HS-5 (cell line): Measurements from ENCODE around the gene MRPL23.

ENCODE experiments used
- DNase-seq: peaks from one replicate; pipeline ENCODE4 v3.0.0-alpha.2; 2012; ENCODE audit warnings: low read depth

MRPL23 gene

GRCh38 chr11:1959786-1960185, 12.7 kb downstream of the MRPL23 start:
- DNase-seq, result no peak

GRCh38 chr11:1963864-1964263, 16.7 kb downstream of the MRPL23 start:
- DNase-seq, result no peak

GRCh38 chr11:1964348-1964747, 17.2 kb downstream of the MRPL23 start:
- DNase-seq, result no peak

- DNase-seq, result no peak
Observed at GRCh38 chr11:1964955-1965354, 17.8 kb downstream of the MRPL23 start.

GRCh38 chr11:1966531-1966930, 19.4 kb downstream of the MRPL23 start:
- no peak for DNase-seq

DNA sequence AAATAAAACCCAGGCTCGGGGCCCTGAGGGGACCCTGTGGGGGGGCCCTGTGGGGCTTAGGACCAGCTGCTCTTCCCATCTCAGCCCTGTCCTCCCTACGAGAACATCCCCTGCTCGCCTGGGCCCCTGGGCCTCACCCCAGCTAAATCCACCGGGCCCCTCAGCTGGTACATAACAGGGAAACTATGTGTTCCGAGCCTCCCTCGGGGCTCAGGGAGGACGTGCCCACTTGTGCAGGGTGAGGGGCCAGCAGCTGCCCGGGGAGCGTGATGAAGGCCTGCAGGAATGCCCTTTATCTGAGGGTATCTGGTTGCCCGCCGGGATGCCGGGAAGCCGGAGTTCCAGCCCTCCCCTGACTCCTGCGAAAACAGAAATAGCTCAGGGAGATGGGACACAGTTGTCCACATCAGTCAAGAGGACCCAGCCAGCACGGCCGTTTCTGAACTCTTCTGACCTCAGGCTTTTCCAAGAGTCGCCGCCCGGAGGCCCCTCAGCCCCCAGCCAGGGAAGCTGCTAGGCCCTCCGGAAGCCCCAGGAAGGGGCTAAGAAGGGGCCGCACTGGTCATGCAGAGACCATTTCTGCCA, 20.6 kb downstream of the MRPL23 start:
- no peak for DNase-seq

DNA sequence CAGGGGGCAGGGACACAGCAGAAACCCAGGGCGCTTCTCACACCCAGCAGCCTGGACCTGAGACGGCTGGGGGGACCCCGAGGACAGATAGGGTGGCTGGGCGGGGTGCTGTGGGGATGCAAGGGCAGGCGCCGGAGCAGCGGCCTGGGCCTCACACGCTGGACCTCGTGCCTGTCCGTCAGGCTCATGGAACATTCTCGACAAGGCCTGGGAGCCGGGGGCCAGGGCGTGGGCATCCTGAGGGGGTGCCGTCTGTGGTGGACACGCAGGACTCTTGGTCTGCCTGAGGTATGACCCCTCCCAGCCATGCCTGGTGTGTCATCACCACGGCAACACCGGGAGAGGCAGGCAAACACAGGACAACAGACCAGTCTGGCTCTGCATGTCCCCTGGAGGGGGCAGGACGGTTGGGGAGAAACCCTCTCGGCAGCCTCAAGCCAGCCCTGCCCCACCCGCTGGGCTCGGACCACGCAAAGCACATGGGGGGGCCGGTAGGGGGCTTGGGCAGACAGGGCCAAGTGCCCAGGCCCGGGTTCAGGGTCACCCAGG, 21.4 kb downstream of the MRPL23 start:
- no peak for DNase-seq

DNA sequence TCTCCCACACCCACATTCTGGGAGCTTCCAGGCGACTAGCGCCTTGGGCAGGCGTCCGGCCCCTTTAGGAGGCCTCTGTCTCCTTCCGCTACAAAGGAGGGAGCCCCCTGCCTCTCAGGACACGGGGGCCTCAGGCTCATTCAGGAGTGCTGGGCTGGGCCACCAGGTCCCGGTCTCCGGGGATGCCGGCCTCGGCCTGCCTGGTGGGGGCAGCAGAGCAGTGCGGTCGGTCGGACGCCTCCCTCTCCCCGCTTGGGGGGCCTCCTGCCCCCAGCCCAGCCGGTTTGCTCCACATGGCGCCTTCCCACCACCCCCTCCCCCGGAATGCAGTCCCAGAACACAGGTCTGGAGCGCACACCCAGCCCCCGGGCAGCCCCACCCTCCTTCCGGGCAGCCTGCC, 21.9 kb downstream of the MRPL23 start:
- no peak for DNase-seq

DNA sequence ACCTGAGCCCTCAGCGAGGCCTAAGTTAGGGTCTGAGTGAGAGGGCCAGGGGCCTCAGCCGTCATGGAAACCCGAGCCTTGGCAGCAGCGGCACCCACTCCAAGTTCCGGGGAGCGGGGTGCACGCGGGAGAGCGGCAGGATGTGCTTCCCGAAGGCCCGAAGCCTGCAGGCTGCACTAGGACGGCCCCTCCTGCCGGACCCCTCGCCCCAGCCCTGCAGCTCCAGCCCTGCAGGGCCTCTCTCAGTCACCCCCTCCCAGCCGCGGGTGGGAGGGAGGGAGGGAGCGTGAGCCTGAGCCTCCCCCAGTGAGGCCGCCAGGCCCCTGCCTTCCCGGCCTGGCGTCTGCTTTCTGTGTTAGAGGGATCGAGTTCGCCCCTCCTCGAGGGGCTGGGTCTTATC, 22.6 kb downstream of the MRPL23 start:
- DNase-seq, result no peak

GRCh38 chr11:1970956-1971355, 23.8 kb downstream of the MRPL23 start:
- DNase-seq, result no peak

DNA sequence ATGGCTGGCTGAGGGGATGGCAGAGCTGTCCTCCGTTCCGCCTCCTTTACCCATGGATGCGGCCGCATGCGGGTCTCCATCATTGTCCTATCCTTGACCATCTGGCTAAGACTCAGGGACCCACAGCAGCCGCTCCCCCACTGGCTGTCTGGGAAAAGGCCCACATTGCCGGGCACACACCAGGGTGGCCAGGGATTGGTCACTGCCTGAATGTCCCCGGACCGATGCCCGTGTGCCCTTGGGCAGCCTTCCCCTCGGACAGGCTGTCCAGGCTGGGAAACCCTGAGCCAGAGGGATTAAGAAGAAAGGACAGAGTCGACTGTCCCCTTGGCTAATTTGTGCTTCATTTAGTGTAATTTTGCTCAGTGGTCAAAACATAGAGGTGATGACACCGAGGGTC, 28.1 kb downstream of the MRPL23 start:
- no peak for DNase-seq

- no peak for DNase-seq
Observed at GRCh38 chr11:1978720-1979473, 31.8 kb downstream of the MRPL23 start.

DNA sequence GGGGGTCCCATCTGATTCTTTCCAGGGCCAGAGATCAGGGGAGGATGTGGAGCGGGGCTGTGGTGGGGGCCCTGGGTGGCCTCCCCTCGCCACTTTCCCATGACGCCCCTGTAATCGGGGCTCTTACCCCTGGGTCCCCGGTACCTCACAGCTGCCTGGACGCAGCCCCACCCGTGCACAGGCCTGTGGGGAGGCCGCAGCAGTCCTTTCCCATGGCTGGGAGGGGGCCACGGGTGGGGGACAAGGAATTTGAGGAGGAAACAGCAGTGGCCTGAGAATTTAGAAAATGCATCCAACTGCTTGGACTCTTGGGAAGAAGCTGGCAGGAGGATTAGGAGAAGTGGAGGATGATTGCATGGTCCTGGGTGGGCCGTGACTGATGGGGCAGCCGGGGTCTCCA, 32.5 kb downstream of the MRPL23 start:
- DNase-seq, result no peak

DNA sequence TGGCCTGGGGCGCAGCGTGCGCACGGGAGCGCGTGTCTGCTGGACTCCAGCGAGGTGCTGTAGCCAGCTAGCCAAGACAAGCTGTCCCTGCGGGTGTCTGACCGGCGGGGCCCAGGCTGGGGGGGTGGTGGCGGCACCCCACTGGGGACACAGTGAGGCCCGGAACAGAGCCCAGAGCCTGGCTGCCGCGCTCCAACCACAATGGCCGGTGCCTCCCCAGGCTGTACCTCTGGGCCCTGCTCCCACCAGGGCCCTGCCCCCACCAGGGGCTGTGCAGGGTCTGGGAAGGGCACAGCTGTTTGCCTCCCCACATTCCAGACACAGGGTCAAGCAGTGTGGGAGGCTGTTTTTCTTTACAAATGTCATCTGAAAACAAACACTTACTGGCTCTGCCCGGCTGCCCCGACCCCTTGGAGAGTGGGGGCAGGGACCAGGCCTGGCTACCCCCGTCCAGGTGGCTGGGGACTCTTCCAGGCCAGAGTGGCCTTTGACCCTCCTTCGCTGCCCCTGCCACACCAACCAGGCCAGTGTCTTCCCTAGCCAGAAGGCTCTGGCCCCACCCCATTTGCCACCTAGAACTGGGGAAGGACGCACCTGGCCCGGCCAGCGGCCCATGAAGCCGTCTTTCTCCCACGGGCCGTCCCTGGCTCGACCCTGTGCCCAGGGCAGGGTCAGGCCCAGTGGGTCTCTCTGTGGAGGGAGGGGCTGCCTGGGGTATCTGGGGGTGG, 35.9 kb downstream of the MRPL23 start:
- no peak for DNase-seq

- DNase-seq, result no peak
Observed at GRCh38 chr11:1983601-1983961, 36.4 kb downstream of the MRPL23 start.

DNA sequence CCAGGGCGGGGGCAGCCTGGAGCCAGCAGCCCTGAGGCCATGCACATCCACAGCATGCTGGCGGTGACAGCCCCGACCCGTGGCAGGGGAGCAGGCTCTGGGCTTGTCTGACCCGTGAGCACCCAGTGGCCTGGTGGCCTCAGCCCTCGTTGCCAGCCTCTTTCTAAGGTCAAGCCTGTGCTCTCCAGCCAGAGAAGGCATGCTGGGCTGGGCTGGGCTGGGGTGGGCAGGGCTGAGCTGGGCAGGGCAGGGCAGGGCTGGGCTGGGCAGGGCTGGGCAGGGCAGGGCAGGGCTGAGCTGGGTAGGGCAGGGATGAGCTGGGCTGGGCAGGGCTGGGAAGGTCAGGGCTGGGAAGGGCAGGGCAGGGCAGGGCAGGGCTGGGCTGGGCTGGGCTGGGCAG, 39.9 kb downstream of the MRPL23 start:
- DNase-seq, result no peak

DNA sequence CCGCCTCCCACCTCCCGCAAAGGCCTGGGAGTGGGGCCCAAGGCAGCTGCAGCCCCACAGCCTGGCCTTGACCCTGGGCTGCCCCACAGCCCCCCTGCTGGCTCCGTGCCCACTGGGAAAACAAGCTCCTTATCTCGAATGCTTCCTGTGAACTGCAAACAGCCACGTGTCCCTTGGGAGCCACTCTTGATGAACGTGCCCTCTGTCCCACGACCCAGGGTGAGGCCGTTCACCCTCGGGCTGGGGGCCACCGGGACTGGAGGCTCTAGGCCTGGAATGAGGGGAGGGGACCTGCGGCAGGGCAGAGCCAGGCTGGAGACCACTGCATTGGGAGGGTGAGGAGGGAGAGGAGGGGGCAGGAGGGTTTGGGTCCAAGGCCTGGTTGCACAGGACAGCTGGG, 41.0 kb downstream of the MRPL23 start:
- DNase-seq, result no peak

DNA sequence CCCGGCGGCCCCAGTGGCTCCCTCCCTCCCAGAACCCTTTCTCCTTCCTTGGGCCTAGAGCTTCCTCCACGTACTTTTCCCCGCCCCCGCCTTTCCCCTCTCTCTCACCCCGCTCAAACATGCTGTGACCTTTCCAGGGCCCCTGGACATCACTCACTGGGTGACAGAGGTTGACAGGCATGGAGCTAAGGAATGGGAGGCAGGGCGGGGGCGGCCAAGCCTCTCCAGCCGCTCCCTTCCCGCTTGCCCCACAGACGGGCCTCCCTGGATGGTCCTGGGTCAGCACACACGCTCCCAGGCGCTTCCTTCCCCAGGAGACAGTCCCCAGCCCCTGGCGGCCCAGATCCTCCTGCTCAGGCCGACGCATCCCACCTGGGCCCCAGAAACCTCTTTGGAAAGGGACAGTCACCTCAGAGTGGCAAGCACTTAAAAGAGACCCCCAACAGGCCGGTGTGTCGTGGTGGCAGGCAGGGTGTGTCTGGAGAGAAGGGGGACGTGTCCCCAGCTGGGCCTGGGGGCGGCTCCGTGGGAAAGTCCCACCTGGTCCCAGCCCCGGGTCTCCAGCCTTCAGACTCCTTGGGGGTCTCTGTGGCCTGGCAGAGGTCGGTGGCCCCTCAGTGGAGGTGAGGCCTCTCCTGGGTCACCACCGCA, 41.7 kb downstream of the MRPL23 start:
- no peak for DNase-seq

DNA sequence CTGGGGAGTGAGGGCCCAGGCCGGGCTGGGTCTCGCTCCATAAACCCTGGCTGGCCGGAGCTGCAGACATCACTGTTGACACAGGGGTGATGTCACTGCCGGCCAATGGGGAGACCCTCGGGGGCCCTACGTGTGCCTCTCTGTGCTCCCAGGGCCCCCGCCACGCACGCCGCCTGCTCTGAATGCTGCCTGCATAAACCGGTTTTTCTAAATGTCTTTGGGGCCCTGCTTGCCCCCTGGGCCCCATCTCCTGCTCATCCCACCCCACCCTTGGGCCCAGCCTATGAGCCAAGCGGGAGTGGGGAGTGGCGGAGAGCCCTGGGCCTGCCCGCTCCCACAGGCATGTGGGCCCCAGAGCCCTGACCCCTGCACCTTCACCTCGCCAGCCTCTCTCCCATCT, 42.8 kb downstream of the MRPL23 start:
- no peak for DNase-seq

DNA sequence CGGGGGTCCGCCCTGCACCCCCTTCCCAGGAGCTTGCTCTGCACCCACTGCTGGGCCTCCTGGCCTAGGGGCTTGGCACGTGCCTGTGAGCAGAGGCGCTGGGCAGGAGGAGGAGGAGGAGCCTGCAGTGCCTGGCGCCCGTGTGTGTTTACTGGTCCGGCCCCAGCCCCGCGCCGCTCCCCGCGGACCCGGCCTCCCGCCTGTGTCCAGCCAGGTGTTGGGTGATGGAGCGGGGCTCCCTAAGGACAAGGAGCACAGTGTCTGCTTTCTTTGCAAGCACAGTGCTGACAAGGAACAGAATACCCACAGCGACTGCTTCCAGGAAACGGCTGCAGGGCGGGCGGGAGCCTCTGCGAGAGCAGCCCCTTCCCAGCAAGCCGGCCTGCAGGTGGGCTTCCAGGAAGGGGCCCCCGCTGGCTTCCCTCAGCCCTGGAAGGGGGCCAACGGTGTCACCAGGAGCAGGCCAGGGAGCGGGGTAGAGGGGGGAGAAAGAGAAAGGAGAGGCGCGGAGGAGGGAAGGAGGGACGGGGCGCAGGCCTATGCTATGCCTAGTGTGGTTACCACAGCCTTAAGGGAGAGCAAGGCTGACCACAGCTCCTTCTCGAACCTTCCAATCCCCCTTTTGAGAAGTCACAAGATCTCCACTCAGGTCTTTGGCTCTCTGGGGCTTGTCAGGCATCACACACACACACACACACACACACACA, 43.9 kb downstream of the MRPL23 start:
- DNase-seq, result no peak

DNA sequence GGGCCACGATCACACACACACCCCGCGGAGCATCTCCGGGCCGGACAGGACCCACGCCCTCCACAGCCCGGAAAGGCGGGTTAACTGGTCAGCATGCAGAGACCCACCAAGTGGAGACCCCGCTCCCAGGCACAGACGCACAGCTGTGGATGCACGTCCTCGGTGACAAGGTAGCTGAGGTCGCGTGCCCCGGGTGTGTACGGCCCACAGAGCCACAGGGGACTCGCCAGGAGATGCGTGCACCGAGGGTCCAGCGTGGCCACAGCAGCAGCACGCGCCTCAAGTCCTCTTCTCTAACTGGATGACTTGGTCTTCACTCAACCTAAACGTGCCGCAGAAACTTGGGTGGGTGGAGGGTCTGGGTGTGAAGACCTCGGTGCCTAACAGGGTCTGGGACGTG, 45.0 kb downstream of the MRPL23 start:
- no peak for DNase-seq

DNA sequence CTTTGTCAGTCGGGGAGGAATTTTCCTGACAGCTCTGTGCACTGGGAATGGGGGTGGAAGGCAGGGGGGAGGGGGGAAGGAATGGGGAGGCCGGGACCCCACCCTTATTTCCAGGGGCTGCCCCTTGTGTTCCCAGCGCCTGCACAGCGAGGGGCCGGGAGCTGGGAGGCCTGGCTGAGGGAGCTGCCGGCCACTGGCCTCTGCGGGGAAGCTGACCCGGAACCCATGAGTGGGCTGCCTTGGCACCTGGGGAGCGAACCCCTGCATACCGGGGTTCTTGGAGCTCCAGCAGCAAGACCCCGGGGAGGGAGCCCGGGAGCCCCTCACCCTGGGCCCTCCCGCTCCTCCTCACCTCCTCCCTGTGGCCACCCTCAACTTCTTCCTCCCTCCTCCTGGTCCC, 47.0 kb downstream of the MRPL23 start:
- DNase-seq, result no peak
